Chondrocyte (in vitro differentiated cells): ENCODE results near the gene OBI1. TPM values are rescaled to one million over a fixed set of nuclear protein-coding genes. Genes with fewer than 3 reads are reported as not detected.

Experiments used
- DNase-seq: peaks from one replicate; pipeline ENCODE4 v3.0.0; 2021; ENCODE audit warnings: mixed read lengths, low spot score
- H3K27ac Mint-ChIP-seq: one replicate; pipeline ENCODE4 v1.8.0; 2021; ENCODE audit warnings: mild to moderate bottlenecking, moderate library complexity, mixed read lengths; ENCODE audit not compliant: unreplicated experiment
- H3K27me3 Mint-ChIP-seq: 2 replicates; pipeline ENCODE4 v1.8.0; 2021; ENCODE audit warnings: low read depth, mixed read lengths
- H3K36me3 Mint-ChIP-seq: 2 replicates; pipeline ENCODE4 v1.8.0; 2021; ENCODE audit warnings: low read depth, mixed read lengths
- H3K4me1 Mint-ChIP-seq: 2 replicates; pipeline ENCODE4 v1.8.0; 2021; ENCODE audit warnings: low read depth, mild to moderate bottlenecking, mixed read lengths
- H3K4me3 Mint-ChIP-seq: one replicate; pipeline ENCODE4 v1.8.0; 2021; ENCODE audit warnings: mild to moderate bottlenecking, moderate library complexity, mixed read lengths; ENCODE audit not compliant: unreplicated experiment
- H3K9me3 Mint-ChIP-seq: 2 replicates; pipeline ENCODE4 v1.8.0; 2021; ENCODE audit warnings: low read depth, mixed read lengths
- total RNA-seq: library from RNA; stranded (reverse); gene quantifications from 3 replicates; pipeline ENCODE4 v1.2.1, GENCODE V29; 2021
- TF ChIP-seq, protein P1 (sequence below): fragments of 200-600 bp; sonication (generic); IDR thresholded peaks from 2 replicates; pipeline ENCODE4 v1.5.0; 2021; ENCODE audit warnings: antibody characterized with exemption, mild to moderate bottlenecking, moderate library complexity

Gene OBI1
- total RNA-seq, 1 donor from 2014 or later: 8.8 TPM

DNA sequence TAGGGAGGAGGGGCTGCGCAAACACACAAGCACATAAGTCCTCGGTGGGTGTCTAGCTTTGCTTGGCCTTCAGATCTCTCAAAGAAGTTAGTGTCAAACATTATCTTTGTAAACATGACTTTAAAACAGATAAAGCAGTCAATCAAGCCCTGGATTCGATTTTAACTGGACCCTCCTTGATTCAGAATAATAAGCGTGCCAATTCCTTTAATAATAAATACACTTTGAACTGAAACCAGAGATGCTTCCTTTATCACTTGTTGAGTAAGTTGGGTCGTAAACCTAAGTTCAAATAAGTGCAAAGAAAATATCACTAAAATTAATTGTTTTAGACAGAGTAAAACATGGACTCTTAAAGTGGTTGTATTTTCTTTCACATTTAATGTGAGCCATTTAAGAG is 86.5 kb downstream of the OBI1 start:
- Mint-ChIP-seq H3K9me3 (no peaks in the 10 kb centered on the region), H3K4me1 (no peaks in the 10 kb centered on the region), H3K4me3 (no peak overlapping the region), H3K27ac (no peak overlapping the region), H3K27me3 (peaks cover 25% of the 10 kb centered on the region), H3K36me3 (no peaks in the 10 kb centered on the region)
- DNase-seq: no peak
- TF ChIP-seq, protein P1, sequence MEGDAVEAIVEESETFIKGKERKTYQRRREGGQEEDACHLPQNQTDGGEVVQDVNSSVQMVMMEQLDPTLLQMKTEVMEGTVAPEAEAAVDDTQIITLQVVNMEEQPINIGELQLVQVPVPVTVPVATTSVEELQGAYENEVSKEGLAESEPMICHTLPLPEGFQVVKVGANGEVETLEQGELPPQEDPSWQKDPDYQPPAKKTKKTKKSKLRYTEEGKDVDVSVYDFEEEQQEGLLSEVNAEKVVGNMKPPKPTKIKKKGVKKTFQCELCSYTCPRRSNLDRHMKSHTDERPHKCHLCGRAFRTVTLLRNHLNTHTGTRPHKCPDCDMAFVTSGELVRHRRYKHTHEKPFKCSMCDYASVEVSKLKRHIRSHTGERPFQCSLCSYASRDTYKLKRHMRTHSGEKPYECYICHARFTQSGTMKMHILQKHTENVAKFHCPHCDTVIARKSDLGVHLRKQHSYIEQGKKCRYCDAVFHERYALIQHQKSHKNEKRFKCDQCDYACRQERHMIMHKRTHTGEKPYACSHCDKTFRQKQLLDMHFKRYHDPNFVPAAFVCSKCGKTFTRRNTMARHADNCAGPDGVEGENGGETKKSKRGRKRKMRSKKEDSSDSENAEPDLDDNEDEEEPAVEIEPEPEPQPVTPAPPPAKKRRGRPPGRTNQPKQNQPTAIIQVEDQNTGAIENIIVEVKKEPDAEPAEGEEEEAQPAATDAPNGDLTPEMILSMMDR: no peak

DNA sequence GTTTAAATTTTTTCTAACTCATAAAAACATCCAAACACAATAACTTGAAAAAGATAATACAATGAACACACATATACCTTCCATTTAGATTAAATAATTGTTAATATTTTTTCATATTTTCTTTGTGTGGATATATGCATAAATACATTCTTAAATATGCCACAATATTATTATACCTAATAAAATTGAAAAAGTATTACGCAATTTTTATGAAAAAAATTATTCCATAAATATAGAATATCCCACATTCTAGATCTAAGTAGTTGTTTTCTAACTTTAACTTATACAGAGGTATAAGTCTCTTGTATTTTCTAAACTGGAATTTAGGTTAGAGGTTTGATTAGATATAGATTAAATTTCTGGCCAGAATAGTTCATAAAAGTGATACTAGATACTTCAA is 89.9 kb downstream of the OBI1 start:
- H3K36me3 Mint-ChIP-seq: no peaks in the 10 kb centered on the region
- H3K27ac Mint-ChIP-seq: no peak overlapping the region
- TF ChIP-seq, protein P1: no peak
- H3K27me3 Mint-ChIP-seq: peaks cover 27% of the 10 kb centered on the region
- H3K9me3 Mint-ChIP-seq: no peaks in the 10 kb centered on the region
- DNase-seq: no peak
- no peaks in the 10 kb centered on the region for H3K4me1 Mint-ChIP-seq
- no peak overlapping the region for H3K4me3 Mint-ChIP-seq

DNA sequence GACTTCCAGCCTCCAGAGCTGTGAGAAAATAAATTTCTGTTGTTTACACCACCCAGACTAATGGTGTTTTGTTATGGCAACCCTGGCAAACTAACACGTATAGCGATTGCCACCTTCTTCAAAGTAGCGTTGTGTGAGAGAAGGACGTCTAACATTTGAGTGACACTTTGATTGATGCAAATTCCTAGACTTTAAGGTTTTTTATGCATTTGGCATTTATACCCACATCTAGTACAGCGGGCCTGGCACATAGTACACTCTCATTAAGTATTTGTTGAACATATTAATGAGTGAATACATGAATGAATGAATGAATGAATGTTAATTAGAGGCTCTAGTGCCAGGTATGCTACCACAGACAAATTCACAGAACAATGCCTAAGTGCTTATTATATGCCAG is 92.3 kb downstream of the OBI1 start:
- H3K27ac Mint-ChIP-seq: no peak overlapping the region
- no peaks in the 10 kb centered on the region for H3K36me3 Mint-ChIP-seq
- no peak overlapping the region for H3K4me3 Mint-ChIP-seq
- TF ChIP-seq, protein P1: no peak
- H3K27me3 Mint-ChIP-seq: peaks cover 31% of the 10 kb centered on the region
- H3K9me3 Mint-ChIP-seq: no peaks in the 10 kb centered on the region
- DNase-seq: no peak
- H3K4me1 Mint-ChIP-seq: no peaks in the 10 kb centered on the region

Other genes starting within 250 kb of the OBI1 start
- gene POU4F1, start 55.6 kb downstream of the OBI1 start, total RNA-seq: not detected in 3 replicates